Left colon (tissue), 2 donors: Measurements from ENCODE around the gene BRMS1. TPM values are rescaled to one million over a fixed set of nuclear protein-coding genes. Genes with fewer than 3 reads are reported as not detected.
A peak's percentile ranks its signal among the peaks of the same experiment; 100 is the strongest.

Experiments
- ATAC-seq: fragments of 200-7000 bp; cut with Tn5 transposase; one replicate; pipeline ENCODE4 v1.9.1; 2020; ENCODE audit warnings: mild to moderate bottlenecking, moderate library complexity
- DNase-seq, 2 donors: peaks; one replicate each; pipeline ENCODE4 v3.0.0-alpha.2; 2020
- intact Hi-C, 2 donors: fragments of 100-400 bp; cut with DNase I in 1 of 2; cut with micrococcal nuclease in 1 of 2; formaldehyde crosslinking; loops; one replicate each; pipeline versions ENCODE4 v1.11.2 to v1.14.0; 2022; cut with DNase I, micrococcal nuclease
- total RNA-seq, 2 donors: library from RNA; stranded (reverse); fragmentation: NEBNext Ultra II Directional; extraction: Animal tissue kit (Norgen Biotek cat#: 25700); gene quantifications; one replicate each; pipeline ENCODE4 v1.2.1, GENCODE V29; 2021
- donor health status: DM: no; HTN: no; CAD: no.
- donor health status: DM: yes; HTN: yes; CAD: no.

Gene BRMS1
- total RNA-seq, 2 donors from 2014 or later: 42.5 to 46.3 TPM

DNA sequence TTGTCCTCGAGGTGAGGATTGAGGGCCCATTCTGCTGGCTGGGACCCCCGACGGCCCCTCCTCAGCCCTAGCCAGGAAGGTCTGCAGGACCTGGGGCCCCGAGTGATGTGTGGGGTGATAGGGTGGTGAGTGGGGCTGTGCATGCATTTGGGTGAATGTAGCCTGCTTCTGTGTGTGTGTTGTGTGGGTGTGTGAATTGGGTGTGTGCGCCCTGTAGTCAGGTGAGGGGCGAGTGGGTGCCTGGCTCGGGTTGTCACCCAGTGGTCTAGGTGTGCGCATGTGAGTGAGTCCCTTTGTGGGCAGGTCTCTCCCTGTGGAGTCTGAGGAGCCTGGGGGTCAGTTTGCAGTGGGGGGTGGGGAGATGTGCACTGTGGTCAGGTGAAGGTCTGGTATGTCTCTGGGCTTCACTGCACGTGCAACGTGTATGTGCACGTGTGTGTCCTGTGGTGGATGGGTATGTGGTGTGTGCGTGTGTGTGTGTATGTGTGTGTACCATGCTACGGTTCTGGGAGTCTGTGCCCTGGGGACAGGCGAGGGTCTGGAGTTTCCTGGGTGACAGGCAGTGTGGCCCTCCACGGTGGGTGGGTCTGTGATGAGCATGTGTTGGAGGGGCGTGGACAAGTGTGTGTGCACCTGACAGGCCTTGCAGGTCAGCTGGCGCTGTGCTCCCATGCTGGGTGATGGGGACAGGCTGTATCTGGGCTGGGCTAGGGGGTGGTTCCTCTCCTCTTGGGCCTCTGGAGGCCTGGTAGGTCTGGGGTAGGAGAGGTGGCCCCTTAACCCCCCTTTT, 52.2 kb downstream of the BRMS1 start:
- intact Hi-C loops: no loop called here

GRCh38 chr11:66291706-66292542, 53.0 kb downstream of the BRMS1 start, which contains the start of gene TMEM151A:
TSS of gene TMEM151A (plus strand) at chr11:66291894. CDS start at chr11:66292014, 120 bp downstream.
- DNase-seq: peak in 1 of 2 donors; percentile 49
- intact Hi-C loops: no loop called here

More for the DNA sequence above, 52.2 kb downstream of the BRMS1 start:
- DNase-seq (no peak), ATAC-seq (no peak)

GRCh38 chr11:66291303-66291705, 53.6 kb downstream of the BRMS1 start:
- intact Hi-C loops: no loop called here
- ATAC-seq (no peak), DNase-seq (no peak)

More at GRCh38 chr11:66291706-66292542, 53.0 kb downstream of the BRMS1 start, which contains the start of gene TMEM151A:
- ATAC-seq: no peak

- no peak for ATAC-seq
- intact Hi-C loops: no loop called here
Measured at GRCh38 chr11:66290330-66290621, 54.6 kb downstream of the BRMS1 start.

GRCh38 chr11:66289548-66290329, 55.2 kb downstream of the BRMS1 start:
- ATAC-seq (peak; percentile 43), DNase-seq (peak; percentile 76 to 84)
- intact Hi-C loops: no loop called here

More at GRCh38 chr11:66290330-66290621, 54.6 kb downstream of the BRMS1 start:
- no peak for DNase-seq

GRCh38 chr11:66288671-66289547, 56.0 kb downstream of the BRMS1 start, which contains the start of gene YIF1A:
TSS of gene YIF1A (minus strand) at chr11:66289143. CDS start at chr11:66288985, 158 bp downstream.
- intact Hi-C loops: no loop called here
- peak; percentile 89 for ATAC-seq
- peak; percentile 97 to 100 for DNase-seq

DNA sequence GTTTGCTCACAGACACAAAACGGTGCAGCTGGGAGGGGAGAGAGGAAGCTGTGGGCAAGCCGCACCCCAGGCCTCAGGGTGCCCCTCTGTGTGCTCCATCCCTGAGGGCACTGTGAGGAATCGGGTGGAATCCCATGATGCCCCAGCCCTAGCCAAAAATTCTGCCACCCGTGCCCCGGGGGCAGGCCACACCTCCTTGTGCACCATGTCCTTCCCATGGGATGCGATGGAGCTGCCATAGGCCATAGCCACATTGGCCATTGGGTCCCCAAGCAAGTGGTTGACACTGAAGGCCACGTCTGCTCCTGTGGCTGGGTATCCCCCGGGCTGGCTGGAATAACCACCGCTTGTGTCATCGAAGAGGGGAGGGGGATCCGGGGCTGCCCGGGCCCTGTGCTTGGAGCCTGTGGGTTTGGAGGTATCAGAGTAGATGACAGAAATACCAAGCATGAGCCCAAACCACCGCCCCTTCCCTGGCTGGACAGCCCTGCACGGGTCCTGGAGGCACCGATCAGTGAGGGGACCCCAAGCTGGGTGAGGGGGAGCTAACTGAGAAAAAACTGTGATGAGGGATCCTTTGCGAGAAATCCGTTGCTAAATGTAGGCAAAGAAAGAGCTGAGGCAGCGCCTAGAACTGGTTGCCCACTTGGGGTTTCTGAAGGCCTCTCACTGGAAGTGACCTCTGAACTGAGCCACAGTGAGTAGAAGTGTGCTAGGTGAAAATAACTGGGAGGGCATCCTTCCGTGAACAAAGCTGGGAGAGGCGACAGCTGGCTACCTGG, 56.8 kb downstream of the BRMS1 start:
- intact Hi-C loops: no loop called here
- DNase-seq (no peak), ATAC-seq (peak; percentile 10)

Other genes starting within 250 kb of the BRMS1 start
- 10 to 100 TPM; 17.3 to 23.4 TPM for gene KLC2, start 87.4 kb downstream of the BRMS1 start, total RNA-seq
- 100 to 1,000 TPM; 208 to 210 TPM for gene RAB1B, start 76.5 kb downstream of the BRMS1 start, total RNA-seq
- 1 to 10 TPM; 1.1 to 1.2 TPM for gene CNIH2, start 66.9 kb downstream of the BRMS1 start, total RNA-seq
- 100 to 1,000 TPM in 1 of 2 donors, 10 to 100 TPM in 1; 87.8 to 101 TPM for gene YIF1A, start 56.0 kb downstream of the BRMS1 start, total RNA-seq
- under 1 TPM; 0.14 to 0.18 TPM for gene TMEM151A, start 53.2 kb downstream of the BRMS1 start, total RNA-seq
- gene CD248, start 28.1 kb downstream of the BRMS1 start, total RNA-seq: 10 to 100 TPM in 1 of 2 donors, 1 to 10 TPM in 1; 4.5 to 13.7 TPM
- gene RIN1, start 8.7 kb downstream of the BRMS1 start, total RNA-seq: 10 to 100 TPM; 10.3 to 10.6 TPM
- 10 to 100 TPM; 13.1 to 17.1 TPM for gene B4GAT1, start 2.5 kb upstream of the BRMS1 start, total RNA-seq
- gene SLC29A2, start 26.7 kb upstream of the BRMS1 start, total RNA-seq: 10 to 100 TPM; 16.3 to 31.1 TPM
- under 1 TPM in 1 of 2 donors, not detected in 1; 0.39 TPM for gene NPAS4, start 75.9 kb upstream of the BRMS1 start, total RNA-seq
- gene MRPL11, start 93.7 kb upstream of the BRMS1 start, total RNA-seq: 10 to 100 TPM; 46.9 to 59.4 TPM
- gene PELI3, start 121.8 kb upstream of the BRMS1 start, total RNA-seq: 1 to 10 TPM; 4.7 to 5.2 TPM
- gene DPP3, start 135.3 kb upstream of the BRMS1 start, total RNA-seq: 10 to 100 TPM; 75.0 to 91.4 TPM
- 10 to 100 TPM; 29.8 to 34.8 TPM for gene BBS1, start 165.5 kb upstream of the BRMS1 start, total RNA-seq
- gene ZDHHC24, start 200.9 kb upstream of the BRMS1 start, total RNA-seq: 10 to 100 TPM in 1 of 2 donors, 1 to 10 TPM in 1; 9.9 to 11.7 TPM
- gene ACTN3, start 201.8 kb upstream of the BRMS1 start, total RNA-seq: not detected
- gene CTSF, start 223.5 kb upstream of the BRMS1 start, total RNA-seq: 10 to 100 TPM in 1 of 2 donors, 1 to 10 TPM in 1; 5.6 to 20.4 TPM
- gene CCDC87, start 248.0 kb upstream of the BRMS1 start, total RNA-seq: under 1 TPM; 0.22 to 0.46 TPM
- gene CCS, start 248.1 kb upstream of the BRMS1 start, total RNA-seq: 10 to 100 TPM; 38.5 to 38.6 TPM